GM21390 (cell line): Measurements from ENCODE around the gene NRP1.

Source experiments
- ATAC-seq: cut with Tn5 transposase; IDR thresholded peaks from one replicate; pipeline ENCODE4 v1.9.1; 2021; ENCODE audit not compliant: unreplicated experiment

The NRP1 gene

DNA sequence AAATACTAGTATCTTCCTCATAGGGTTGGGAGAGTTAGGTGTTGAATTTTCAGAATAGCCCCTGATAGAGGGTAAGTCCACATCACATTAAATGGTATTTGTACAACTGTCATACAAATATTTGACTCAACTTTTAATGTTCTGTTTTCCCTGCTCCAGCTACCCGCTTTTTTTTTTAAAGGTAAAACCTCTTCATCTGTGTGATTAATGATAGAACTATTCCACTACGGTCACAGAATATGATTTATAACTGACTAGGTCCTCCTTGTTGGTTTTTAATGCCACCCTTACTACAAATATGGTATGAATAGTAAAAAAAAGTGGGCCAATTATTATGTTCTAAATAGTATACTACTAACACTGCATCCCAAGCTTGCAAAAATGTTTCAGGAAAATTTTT lies 15.6 kb upstream of the NRP1 start:
- ATAC-seq, result no peak

DNA sequence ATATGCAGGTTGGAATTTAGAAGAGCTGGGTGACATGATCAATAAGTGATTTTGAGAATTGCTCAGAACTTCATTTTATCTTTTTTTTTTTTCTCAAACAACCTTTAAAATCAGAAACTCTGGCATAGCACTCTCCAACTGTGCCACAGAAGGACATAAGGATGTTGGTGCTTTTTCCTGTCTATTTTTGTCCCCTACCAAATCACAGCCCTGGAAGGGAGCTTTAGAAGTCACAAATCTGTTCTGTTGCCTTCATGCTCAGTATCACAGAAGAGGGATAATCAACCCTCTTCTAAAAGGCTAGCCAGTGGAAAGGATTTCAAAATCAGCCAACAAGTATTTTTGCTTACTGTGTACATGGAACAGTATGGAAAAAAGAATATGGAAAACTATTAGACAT lies 14.8 kb upstream of the NRP1 start:
- no peak for ATAC-seq

DNA sequence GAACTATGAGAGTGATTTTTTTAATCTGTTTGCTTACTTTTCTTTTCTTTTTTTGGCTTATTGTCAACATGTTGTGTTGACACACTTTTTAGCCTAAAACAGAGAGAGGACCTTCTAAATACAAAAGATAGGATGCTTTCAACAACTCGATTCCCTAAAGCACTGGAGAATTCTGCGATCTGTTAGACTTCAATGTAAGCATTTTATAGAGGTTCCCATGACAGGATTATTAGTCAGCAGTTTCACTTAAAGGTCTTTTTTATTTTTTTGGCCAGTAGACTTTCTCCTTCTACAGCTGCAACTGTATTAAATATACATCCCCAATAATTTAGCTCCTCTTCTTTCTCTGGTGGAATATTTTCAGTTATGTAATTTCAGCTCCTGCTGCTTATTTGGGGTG lies 12.7 kb upstream of the NRP1 start:
- ATAC-seq, result no peak

DNA sequence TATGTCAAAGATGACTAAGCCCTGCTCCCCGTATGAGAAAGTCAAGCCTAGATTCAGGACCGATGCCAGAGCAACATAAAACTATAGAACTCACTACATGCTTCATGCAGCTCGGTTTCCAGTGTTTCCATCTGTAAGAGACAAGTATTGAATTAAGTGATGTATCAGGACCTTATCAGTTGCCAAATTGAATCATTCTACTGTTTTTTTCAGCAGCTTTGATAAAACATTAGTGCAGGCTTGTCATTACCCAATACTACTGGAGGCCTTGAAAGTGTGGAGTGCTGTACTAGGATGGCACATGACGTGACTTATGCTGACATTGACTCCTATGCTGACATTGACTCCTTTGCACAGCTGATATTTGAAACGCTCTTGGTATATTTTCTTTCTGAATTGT lies 10.8 kb upstream of the NRP1 start:
- no peak for ATAC-seq

DNA sequence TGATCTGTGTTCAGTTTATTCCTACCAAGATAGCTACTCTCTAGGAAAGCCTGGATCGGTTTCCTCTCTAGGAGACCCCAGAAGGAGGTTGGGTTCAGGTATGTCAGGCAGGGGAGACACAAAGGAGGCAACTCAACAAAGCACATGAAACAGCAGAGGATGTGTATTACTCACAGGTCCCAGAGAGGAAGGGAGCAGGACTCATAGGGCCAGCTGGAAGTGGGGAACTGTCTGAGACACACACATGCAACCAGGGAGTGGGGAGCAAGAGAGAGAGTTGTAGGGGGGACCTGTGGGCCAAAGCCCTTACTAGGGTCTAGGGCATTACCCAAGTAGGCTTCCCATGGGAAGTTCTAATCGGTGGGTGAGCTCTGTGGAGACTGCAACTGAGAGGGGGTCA lies 10.2 kb upstream of the NRP1 start:
- no peak for ATAC-seq

DNA sequence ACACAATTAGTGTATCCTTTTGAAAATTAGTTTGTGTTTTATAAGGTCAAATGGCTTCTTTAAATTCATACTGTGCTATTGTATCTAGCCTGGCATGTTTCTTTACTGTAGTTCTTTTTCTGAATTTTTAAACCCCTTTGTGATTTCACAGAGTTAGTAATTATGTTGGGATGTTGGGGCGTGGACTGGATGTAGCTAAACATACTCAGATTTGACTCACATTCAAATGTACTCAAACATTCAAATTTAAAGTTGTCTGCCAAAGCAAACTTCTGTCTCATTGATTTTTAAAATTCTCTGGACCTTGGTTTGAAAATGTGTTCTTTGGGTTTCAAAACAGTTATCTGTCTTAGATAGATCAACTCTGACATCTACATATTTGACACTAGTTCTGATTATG lies 7.2 kb upstream of the NRP1 start:
- ATAC-seq, result no peak

DNA sequence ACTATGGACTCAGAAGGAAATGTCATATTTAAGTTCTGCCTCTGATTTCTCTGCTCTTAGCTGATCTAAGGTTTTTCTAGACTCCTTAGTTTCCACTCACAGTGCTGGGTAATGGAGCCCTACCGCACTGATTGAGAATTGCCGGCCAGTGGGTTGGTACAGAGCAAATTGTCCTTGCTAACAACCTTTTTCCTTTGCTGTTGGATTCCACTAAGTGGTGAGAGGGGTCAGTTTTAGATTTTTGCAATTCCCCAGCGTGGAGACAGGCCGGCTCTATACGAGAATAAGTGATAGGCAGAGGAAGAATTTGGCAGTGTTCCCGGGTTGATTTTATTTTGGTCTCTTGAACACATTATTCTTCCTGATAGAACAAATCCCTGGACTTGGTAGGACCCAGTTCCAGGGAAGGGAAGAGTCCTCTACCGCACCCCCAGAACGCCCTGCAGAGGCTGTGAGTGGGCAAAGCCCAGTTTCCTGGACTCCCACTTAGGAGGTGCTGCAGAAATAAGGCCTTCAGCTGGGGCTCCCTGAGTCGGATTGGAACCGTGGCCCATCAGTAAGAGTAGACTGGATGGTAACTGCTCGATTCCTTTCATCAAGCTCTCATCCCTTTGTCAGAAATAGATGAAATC lies 3.0 kb upstream of the NRP1 start:
- no peak for ATAC-seq

DNA sequence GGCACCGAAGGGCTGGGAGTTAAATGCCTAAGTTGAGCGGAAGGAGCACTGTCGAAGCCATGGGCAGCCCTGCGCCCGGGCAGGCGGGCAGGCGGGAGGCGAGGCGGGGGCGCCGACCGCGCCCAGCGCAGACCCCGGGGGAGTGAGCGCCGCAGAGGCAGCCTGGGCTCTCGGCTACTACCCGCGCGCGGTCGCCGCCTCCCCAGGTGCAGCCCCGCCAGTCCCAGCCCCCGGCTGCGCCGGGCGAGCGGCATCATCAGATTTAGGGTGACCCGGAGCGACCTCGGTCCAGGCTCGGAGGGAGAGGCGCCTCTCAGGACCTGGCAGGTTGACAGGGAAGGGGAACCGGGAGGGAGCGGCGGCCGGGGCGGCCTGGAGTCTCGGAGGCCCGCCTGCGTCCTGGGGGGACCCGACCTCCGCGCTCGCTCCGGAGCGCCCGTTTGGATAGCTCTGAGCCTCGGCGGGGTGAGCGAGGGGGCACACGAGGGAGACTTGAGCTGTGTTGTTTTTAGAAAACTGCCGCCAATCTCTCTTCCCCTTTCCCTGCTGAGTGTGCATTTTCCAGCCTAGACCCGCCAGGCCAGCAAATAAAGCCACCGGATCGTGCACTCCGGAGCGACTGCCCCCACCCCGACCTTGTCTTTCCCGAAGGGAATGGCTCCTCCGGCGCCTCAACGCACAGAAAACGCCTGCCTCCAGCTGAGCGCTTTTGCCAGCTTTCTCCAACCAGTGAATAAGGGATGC lies 2.3 kb upstream of the NRP1 start:
- no peak for ATAC-seq

DNA sequence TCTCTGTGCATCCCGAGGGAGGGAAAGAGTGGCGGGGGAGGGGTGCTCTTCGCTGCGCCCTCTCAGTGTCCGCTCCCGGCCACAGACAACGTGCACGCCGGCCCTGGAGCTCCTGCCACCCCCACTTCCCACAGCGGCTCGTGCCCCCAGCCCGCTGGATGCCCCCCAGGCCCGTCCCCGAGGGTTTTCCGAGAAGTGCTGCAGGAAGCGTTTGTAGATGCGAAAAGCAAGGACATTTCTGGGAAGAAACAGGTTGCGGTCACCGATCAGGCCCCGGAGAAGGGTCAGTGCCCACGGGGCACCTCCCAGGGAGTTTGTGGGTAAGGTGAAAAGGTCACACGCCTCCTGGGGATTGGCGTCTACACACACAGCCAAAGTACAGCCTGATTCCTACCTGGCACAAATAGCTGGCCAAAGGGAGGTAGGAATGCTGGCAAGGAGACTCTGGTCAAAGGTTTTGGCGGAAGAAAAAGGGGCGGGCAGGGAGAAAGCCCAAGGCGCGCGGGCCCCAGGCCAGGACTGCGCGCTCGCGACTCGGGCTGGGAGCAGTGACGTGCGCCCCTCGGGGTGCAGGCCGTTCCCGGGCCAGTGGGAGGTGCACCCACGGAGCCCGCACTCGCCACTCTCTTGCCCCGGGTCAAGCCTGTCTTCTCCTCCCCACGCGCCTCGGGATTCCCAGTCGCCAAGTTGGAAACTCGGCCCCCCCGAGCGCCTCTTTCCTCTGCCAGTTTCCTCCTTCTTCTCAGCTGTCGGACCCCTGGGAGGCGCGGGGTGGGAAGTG lies 1.5 kb upstream of the NRP1 start:
- ATAC-seq, result no peak

DNA sequence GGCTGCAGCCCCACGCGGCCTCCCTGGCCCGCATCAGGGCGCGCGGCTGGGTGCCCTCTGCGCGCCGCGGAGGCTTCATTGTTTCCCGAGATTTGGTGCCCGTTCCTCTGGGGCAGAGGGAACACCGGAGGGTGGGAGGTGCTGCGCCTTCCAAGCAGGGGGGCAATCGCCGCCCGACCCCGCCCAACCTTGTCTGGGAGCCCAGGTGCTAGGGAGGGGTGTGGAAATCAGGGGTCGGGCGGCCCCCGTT lies 1.0 kb upstream of the NRP1 start:
- no peak for ATAC-seq

DNA sequence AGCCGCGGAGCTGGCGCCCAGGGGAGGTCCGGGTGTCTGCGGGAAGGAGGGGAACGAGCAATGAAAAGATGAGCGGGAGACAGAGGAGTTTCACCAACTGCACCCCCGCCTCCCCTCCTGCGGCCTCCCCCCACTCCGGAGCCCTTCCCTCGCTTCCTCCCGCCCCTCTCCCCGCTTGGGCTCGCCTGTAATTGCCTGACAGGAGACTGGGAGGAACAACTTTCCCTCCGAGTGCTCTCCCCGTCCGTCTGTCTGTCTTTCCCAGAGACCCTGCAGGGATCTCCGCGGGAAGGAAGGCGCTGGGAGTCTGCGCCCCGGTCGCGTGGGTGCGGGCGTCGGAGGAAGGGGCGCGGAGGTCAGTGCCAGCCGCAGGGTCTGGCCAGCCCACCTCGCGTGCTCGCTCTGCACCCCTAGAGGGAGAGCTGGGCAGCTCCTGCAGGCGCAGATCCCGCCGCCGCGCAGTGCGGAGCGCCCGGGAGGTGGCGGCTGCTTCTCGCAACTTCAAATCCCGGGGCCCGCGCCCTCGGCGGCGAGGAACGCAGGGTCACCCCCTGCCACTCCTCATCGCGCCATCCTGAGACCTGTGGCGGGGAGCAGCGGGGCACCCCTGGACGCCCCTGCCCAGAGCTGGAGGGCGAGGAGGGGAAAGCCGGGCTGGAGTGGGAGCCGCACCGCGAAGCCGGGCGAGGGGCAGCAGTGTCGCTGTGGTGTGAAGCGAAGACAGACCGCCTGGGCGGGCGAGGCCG lies 511 bp upstream of the NRP1 start:
- ATAC-seq, result no peak

DNA sequence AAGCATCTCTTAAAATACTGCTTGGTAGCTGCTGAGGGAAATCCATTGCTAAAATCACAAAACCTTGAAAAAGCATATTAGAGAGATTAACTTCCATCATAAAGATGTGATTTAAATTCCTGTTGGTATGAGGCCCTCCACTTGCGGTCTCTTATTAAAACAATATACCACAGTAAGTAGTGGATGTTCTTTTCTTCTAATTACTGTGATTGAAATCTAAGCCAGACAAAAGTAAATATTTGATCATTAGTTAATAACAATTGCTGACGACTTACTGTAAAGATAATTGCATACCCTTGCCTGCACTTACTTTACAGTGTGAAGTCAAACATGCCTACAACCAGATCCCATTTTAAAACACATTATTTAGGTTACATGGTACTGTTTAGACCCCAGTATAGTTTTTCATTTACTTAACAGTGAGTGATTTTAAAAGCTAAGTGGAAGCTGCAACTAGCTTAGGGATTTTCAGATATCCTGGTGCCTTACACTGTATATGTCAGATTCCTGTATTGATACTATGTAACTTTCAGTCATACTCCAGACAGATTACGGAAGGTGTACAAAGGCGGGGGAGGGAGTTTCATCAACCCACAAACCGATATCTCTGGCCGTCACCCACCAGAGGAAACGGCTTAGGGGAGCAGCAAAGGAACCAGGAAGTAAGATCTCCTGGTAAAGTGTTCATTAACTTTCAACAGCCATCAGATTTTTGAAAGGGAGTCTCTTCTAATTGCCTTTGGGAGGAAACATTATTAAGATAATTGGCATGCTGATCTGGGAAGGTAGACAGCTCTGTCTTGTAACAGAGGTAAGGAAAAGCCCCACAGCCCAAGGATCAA lies 986 bp downstream of the NRP1 start:
- ATAC-seq, result no peak

DNA sequence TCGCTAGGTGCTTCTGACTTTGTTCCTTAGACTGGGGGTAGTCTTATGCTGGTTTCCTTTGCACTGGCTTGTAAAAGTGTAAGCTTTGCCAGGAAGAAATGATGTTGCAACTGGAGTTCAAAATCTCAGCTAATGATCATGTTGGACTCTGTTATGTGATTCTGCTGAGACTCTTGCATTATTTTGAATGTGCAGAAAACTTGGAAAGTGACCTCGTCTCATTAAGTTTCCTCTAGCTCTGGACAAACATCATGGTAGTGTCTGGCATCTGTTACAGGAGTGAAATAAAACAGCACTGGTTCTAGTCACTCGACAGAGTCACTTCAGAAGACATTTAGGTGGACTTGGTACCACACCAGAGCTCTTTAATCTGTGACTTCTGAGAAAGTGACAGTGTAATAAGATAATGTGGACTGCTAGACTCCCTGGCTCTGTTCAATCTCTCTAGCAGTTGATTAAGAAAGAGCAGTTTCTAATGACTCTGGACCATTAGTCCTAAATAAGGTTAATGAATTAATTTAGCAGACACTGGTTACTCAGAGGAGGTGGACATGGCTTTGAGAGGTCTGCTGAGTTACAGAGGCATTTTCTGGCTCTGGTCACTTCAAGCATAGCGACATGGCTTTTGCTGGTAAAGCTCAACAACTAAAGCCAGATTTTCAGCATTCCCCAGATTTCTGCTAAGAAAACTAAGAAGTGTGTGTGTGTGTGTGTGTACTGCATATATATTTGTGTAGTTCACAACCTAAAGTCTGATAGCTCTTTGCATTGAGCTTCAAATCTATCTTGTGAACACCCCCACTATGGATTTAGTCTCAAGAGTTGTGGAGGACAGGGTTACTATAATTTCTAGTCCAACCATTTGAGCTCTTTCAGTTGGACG lies 2.0 kb downstream of the NRP1 start:
- ATAC-seq, result no peak

DNA sequence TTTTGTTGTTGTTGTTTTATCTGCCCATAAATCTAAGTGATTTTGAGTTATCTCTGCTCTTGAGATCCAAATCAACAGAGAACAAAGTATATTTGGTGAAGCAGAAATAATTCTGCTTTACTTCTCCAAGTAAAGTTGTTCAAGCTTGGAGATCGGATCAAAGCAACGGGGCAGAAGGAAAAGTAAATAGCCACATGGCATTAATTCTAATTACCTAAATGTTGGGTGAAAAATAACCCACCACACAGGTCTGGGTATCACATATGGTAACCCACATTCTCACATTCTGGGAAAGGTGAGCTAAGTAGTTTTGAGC lies 3.1 kb downstream of the NRP1 start:
- no peak for ATAC-seq

DNA sequence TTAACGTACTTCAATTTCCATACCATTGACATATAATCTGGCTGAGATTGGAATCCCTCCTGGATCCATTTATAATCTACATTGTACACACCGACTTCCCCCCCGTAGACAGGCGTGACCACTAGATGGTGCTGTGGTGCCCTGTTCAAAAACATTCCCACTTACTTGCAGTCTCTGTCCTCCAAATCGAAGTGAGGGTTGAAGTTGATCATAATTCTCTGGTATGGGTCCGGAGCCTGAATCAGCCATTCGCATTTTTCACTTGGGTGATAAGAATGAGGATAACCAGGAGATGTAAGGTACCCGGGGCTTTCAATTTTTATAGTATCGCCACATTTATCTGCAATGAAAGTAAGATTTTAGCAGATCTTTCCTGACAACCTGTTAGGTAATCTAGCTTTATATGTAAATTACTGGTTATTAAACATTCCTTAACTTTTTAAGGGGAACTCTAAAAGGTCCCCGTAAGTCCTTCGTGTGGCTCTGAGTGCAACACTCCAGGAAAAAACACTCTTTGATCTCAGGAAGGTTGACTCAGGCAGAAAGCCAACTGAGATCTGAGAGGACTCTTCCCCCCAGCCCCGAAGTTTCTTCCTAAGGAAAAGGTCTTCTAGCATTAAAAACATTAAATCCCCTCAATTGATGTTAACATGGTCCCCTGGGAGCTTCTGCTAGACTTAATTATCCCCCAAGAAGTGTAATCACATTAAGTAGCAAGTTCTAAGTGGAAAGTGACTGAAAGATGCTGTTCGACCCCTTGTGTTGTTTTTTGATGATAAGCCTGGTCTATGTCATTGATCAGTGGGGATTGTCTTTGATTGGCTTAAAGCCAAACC lies 3.7 kb downstream of the NRP1 start:
- ATAC-seq, result no peak

DNA sequence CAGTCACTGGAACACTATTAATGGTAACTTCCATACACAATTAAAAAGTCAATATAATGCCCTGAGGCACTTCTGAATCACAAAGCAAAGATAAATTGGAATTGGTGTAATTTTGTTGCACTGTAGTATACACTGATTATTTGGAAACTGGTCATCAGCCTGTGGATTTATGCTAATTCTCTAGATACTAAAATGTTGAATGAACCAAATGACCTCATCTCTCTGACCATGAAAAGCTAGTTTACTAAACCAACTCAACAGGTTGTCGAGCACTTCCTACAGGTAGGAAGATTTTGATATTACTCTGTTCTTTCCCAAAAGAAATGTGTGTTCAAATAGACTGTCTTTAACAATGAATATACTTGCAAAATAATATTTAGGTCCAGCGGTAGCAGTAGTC lies 5.3 kb downstream of the NRP1 start:
- no peak for ATAC-seq

DNA sequence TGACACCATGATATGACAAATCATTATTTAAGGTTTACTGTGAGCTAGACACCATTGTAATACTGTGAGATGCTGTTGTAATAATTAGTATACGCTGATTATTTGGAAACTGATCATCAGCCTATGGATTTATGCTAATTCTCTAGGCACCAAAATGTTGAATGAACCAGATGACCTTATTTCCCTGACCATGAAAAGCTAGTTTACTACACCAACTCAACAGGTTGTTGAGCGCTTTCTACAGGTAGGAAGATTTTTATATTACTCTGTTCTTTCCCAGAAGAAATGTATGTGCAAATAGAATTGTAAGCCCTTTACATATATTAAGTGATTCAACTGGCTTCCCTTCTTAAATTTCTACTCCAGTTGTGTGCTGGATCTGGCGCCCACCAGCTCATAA lies 6.2 kb downstream of the NRP1 start:
- no peak for ATAC-seq

DNA sequence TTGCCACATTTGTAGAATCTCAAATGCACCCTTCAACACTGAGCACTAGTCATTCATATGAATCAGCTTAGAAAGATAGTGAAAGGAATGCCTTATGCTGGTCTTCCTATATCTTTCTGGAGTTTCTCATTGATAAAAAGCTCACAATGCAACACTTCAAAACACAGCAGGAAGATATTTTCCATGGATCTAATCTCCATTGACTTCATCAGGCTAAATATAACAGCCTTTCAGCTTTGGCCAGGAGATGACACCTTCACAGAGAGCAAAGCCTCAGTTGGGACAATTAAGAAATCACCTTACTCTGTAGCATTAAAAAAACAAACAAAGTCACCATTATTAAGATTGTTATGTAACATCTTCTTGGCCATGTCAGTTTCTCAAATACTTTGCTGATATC lies 6.7 kb downstream of the NRP1 start:
- ATAC-seq, result no peak

DNA sequence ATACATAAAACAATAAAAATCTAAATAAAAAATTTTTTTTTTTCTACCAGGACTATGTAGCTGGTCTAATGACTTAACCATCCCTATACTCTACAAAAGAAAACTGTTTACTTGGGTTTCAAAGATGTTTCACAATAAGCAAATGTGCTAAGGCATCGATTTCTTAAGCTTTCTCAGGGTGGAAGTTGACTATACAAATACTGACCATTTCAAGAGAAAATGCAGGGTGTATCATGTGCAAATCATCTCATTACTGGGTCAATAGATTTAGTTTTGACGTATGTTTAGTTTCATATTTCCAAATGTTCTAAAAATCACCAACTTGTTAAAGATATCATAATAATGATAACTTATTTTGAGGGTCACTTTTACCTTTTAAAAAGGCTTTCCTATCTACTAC lies 7.5 kb downstream of the NRP1 start:
- ATAC-seq, result no peak
